ENCODE results near the gene SH3TC2. TPM values are rescaled to one million over a fixed set of nuclear protein-coding genes. Genes with fewer than 3 reads are reported as not detected.

Gene SH3TC2
- total and polyA plus RNA-seq, 2 of the 4 experiments (the other 2 are of a cell fraction) = 3.4 to 7.9 TPM

- peak overlapping the region; percentile 25 for H3K4me2 ChIP-seq (ENCODE audit: low read depth, low read length)
- peaks cover 5 to 13% of the 10 kb centered on the region in 2 experiments for H3K79me1 ChIP-seq (ENCODE audit: low read depth in 1 of 2, low read length in 2 of 2)
- no peak overlapping the region for H3K9ac ChIP-seq (ENCODE audit: low read depth, low read length)
- no peak overlapping the region for H2AFZ ChIP-seq (replicated peaks; ENCODE audit: low read length, poor library complexity)
- peak overlapping the region; percentile 82; the same call in 1 of the 2 replicates for H3K27ac ChIP-seq (ENCODE audit: insufficient read depth, low read length)
- no peaks in the 10 kb centered on the region for H3K9me3 ChIP-seq (ENCODE audit: control insufficient read depth, insufficient read depth, low read length)
- no peak overlapping the region for H2AK9ac ChIP-seq (replicated peaks; ENCODE audit: low read depth, low read length, poor library complexity)
- H3K14ac ChIP-seq (replicated peaks; ENCODE audit: low read depth, low read length) = no peak overlapping the region
- H3K18ac ChIP-seq (ENCODE audit: low read depth, low read length) = peak overlapping the region; percentile 30
- WGBS, 2 experiments (ENCODE audit: extremely low coverage in 2 of 2, insufficient read length in 1 of 2) = no CpG with 5 or more reads among the region's 3 CpGs
- CTCF ChIA-PET = interaction anchor here (2.2 kb wide), 1 partner anchor 21 kb away, joined by 6 read pairs; no protein-coding TSS in a partner anchor
- H4K5ac ChIP-seq (ENCODE audit: low read depth, low read length) = no peak overlapping the region
- H3K23ac ChIP-seq (ENCODE audit: low read depth, low read length) = no peak overlapping the region
- H3K4me1 ChIP-seq (ENCODE audit: control insufficient read depth, insufficient read depth, low read length) = peaks cover 13% of the 10 kb centered on the region
- BruUV-seq (replicated peaks) = no TSS peak
- POLR2A ChIA-PET (ENCODE audit: unreplicated experiment) = no interaction called here
- dilution Hi-C loops (cut with HindIII; ENCODE audit: low sequenced_read_pairs, unreplicated experiment) (no loop called here), in situ Hi-C loops (cut with MboI; ENCODE audit: low sequenced_read_pairs) (no loop called here), intact Hi-C loops (cut with micrococcal nuclease) (no loop called here)
- peaks cover 4% of the 10 kb centered on the region for H3K9me1 ChIP-seq (ENCODE audit: insufficient read depth, low read length)
- peak overlapping the region; percentile 59 for H2BK5ac ChIP-seq (ENCODE audit: low read depth, low read length, poor library complexity, severe bottlenecking)
- H3K36me3 ChIP-seq (ENCODE audit: control insufficient read depth, insufficient read depth, low read length) = no peaks in the 10 kb centered on the region
- H4K8ac ChIP-seq (ENCODE audit: low read depth in 2 of 2, low read length in 2 of 2) = no peak overlapping the region
- no peak overlapping the region for H2BK120ac ChIP-seq (ENCODE audit: low read depth, low read length)
- H3K4ac ChIP-seq (ENCODE audit: low read depth, low read length) = no peak overlapping the region
- ATAC-seq (ENCODE audit: low read depth) (peak; percentile 33), DNase-seq (peak; percentile 77)
- no peak overlapping the region for H2BK20ac ChIP-seq (ENCODE audit: low read depth, low read length)
- no peak overlapping the region for H3K56ac ChIP-seq (ENCODE audit: extremely low read depth, insufficient read depth, low read length)
- no peaks in the 10 kb centered on the region for H4K20me1 ChIP-seq (ENCODE audit: insufficient read depth, low read length)
- H2AK5ac ChIP-seq (ENCODE audit: low read depth, low read length) = no peak overlapping the region
- no peak overlapping the region for H3K4me3 ChIP-seq (ENCODE audit: insufficient read depth, low read depth, low read length)
- no peaks in the 10 kb centered on the region for H3K27me3 ChIP-seq (ENCODE audit: control insufficient read depth, insufficient read depth, low read length)
- H4K91ac ChIP-seq (ENCODE audit: insufficient read depth, low read depth, low read length) = no peak overlapping the region
- no peak overlapping the region for H2BK15ac ChIP-seq (ENCODE audit: low read depth, low read length)
- TF ChIP-seq MAFK (IDR thresholded peaks at IDR 0.05; ENCODE audit: low read depth, low read length) (no peak), NFE2L2 (IDR thresholded peaks at IDR 0.05; ENCODE audit: low read depth, low read length) (peak; percentile 80), CHD1 (IDR thresholded peaks at IDR 0.05; ENCODE audit: low read depth, low read length) (no peak), RAD21 (IDR thresholded peaks at IDR 0.05; ENCODE audit: low read length) (no peak), USF2 (IDR thresholded peaks at IDR 0.05; ENCODE audit: low read depth, low read length) (no peak)
Measured at GRCh38 chr5:149056616-149057165, 6.2 kb downstream of the SH3TC2 start.

Measured in IMR-90 (cell line).